HepG2 (cell line): ENCODE data around the gene CDK7. TPM values are rescaled to one million over a fixed set of nuclear protein-coding genes. Genes with fewer than 3 reads are reported as not detected.

Experiments
- CBX5 ChIP-seq: sonication (generic); formaldehyde crosslinking; IDR thresholded peaks from 2 replicates; pipeline ENCODE4 v1.4.0; 2020; ENCODE audit warnings: missing genetic modification reagents, borderline replicate concordance
- HMG20A ChIP-seq: IDR thresholded peaks from 2 replicates; pipeline ENCODE4 v1.6.1; 2016; ENCODE audit warnings: borderline replicate concordance
- HOXA3 ChIP-seq: sonication (generic); formaldehyde crosslinking; IDR thresholded peaks from 2 replicates; pipeline ENCODE4 v1.5.0; 2020; ENCODE audit warnings: missing genetic modification reagents
- KAT7 ChIP-seq: IDR thresholded peaks from 2 replicates; pipeline ENCODE4 v1.6.1; 2018; ENCODE audit warnings: borderline replicate concordance, missing compliant biosample characterization
- PHF5A ChIP-seq: IDR thresholded peaks from one replicate; pipeline ENCODE4 v1.6.1; 2018; ENCODE audit warnings: low read depth, missing genetic modification reagents; ENCODE audit not compliant: unreplicated experiment
- POLR2A ChIP-seq, 2 experiments: IDR thresholded peaks; 2 replicates each; pipeline ENCODE4 v1.6.1; 2011; ENCODE audit warnings: low read depth in 2 of 2, low read length in 2 of 2, mild to moderate bottlenecking in 1 of 2, moderate library complexity in 1 of 2; ENCODE audit not compliant: insufficient read depth in 1 of 2
- POLR2G ChIP-seq: fragments of 200-400 bp; formaldehyde crosslinking; IDR thresholded peaks from 2 replicates; pipeline ENCODE4 v1.6.1; 2018; ENCODE audit warnings: mild to moderate bottlenecking, low read depth, low read length, moderate library complexity
- RCOR2 ChIP-seq: IDR thresholded peaks from 2 replicates; pipeline ENCODE4 v1.6.1; 2016; ENCODE audit warnings: missing biosample characterization, missing genetic modification reagents
- RNF2 ChIP-seq: fragments of 450-650 bp; conservative IDR thresholded peaks from 2 replicates; pipeline ENCODE4 v1.6.1; 2016; ENCODE audit warnings: low read depth
- STAT6 ChIP-seq: sonication (generic); formaldehyde crosslinking; IDR thresholded peaks from 2 replicates; pipeline ENCODE4 v1.4.0; 2020; ENCODE audit warnings: missing genetic modification reagents, mild to moderate bottlenecking, borderline replicate concordance
- TAF1 ChIP-seq: sonication (generic); formaldehyde crosslinking; IDR thresholded peaks from 2 replicates; pipeline ENCODE4 v1.4.0; 2020; ENCODE audit warnings: missing genetic modification reagents
- THAP8 ChIP-seq: sonication (generic); formaldehyde crosslinking; IDR thresholded peaks from 2 replicates; pipeline ENCODE4 v1.5.1; 2020; ENCODE audit warnings: missing genetic modification reagents, mild to moderate bottlenecking, borderline replicate concordance
- ZBTB20 ChIP-seq: sonication (generic); formaldehyde crosslinking; IDR thresholded peaks from 2 replicates; pipeline ENCODE4 v1.8.1; 2023; ENCODE audit warnings: missing genetic modification reagents, low read depth, mild to moderate bottlenecking, borderline replicate concordance
- ZBTB44 ChIP-seq: sonication (generic); formaldehyde crosslinking; IDR thresholded peaks from 2 replicates; pipeline ENCODE4 v1.4.0; 2020; ENCODE audit warnings: missing genetic modification reagents
- ZNF563 ChIP-seq: sonication (generic); formaldehyde crosslinking; IDR thresholded peaks from 2 replicates; pipeline ENCODE4 v1.8.0; 2022; ENCODE audit warnings: mild to moderate bottlenecking, moderate library complexity, missing genetic modification reagents
- ZNF589 ChIP-seq: sonication (generic); formaldehyde crosslinking; conservative IDR thresholded peaks from 2 replicates; pipeline ENCODE4 v1.8.0; 2022; ENCODE audit warnings: mild to moderate bottlenecking, moderate library complexity, missing genetic modification reagents
- polyA plus RNA-seq, 8 experiments: library from polyadenylated mRNA; depleted of rRNA in 3 of 8; stranded (reverse) in 7 of 8; unstranded in 1 of 8; fragments of >200 nt; fragmentation: Illumina TruSeq in 4 of 8; extraction: Trizol in 4 of 8; gene quantifications; 2 replicates each; pipeline versions ENCODE4 v1.2.1 to v1.2.3, GENCODE V29; 2011 to 2016; ENCODE audit warnings: low read depth in 4 of 8, missing spikeins in 1 of 8, mixed read lengths in 1 of 8; ENCODE audit not compliant: insufficient read depth in 1 of 8
- total RNA-seq, 5 experiments: library from RNA; depleted of rRNA; stranded (reverse); fragments of >200 nt; fragmentation: Illumina TruSeq; extraction: Trizol; gene quantifications; 2 replicates each; pipeline ENCODE4 v1.2.3, GENCODE V29; 2016; ENCODE audit warnings: low read depth in 1 of 5
- TF ChIP-seq, protein P1 (sequence below): sonication (generic); formaldehyde crosslinking; IDR thresholded peaks from 2 replicates; pipeline ENCODE4 v1.8.0; 2022; ENCODE audit warnings: mild to moderate bottlenecking, missing genetic modification reagents

CDK7 gene
- total and polyA plus RNA-seq, 2 of the 13 experiments (the other 11 are each of a cell fraction or from before 2014, with no cell fraction given): 41.2 to 54.9 TPM

DNA sequence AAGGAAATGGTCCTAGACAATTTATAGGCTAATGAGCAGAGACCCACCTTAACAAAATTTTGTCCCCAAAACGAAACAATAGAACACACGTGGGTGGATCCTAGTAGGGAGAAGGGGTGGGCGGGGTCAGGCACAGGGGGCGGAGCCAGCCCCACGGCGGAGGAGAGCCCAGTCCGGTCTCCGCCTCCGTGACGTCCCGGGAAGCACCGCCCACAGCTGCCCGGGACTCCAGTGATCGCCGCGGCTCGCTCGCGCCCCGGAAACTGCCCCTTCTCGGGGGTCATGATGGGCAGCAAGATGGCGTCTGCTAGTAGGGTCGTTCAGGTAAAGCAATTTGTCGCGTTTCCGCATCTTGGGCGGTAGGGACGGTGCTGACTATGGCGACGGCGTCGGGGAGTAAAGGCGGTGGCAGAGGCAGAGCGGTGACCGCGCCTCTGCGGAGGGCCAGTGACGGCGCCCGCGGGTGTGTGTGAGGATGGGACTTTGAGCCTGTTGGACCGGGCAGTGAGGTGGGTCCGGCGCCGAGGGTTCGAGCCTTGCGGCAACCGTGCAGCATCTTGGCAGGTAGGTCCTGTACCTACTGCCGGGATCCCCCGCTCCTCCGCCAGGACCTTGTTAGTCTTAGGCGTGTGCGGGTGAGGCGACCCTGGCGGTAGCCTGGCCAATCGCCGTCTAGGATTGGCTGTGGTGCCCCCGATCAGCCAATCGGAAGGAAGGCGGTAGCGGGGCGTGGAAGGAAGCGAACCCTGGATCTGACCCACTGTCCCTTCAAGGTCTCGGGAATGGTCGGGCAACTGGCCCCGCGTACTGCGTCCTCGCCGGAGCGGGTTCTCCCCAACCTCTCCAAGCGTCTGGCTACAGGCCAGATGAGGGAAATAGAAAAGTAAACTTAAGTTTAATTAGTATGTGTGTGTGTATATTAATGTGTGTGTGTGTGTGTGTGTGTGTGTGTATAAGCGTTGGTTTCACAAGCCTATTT is 16.8 kb upstream of the CDK7 start (continued):
- TF ChIP-seq, protein P1, sequence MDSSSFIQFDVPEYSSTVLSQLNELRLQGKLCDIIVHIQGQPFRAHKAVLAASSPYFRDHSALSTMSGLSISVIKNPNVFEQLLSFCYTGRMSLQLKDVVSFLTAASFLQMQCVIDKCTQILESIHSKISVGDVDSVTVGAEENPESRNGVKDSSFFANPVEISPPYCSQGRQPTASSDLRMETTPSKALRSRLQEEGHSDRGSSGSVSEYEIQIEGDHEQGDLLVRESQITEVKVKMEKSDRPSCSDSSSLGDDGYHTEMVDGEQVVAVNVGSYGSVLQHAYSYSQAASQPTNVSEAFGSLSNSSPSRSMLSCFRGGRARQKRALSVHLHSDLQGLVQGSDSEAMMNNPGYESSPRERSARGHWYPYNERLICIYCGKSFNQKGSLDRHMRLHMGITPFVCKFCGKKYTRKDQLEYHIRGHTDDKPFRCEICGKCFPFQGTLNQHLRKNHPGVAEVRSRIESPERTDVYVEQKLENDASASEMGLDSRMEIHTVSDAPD: peak; percentile 76; the same call in 1 of the 2 replicates
- TF ChIP-seq TAF1 (CRISPR knock-in tag): peak; percentile 93
- no peak for TF ChIP-seq ZBTB20 (CRISPR knock-in tag)
- peak; percentile 60; the same call in 1 of the 2 replicates for TF ChIP-seq STAT6 (CRISPR knock-in tag)
- peak; percentile 95 for TF ChIP-seq POLR2G
- peak; percentile 91 for TF ChIP-seq KAT7 (CRISPR knock-in tag)
- peak; percentile 21 for TF ChIP-seq PHF5A (CRISPR knock-in tag)
- TF ChIP-seq ZNF563 (CRISPR knock-in tag): peak; percentile 52; the same call in 1 of the 2 replicates
- 0 out of 2 replicates have a peak, but pooled peaks have one; percentile 51 for TF ChIP-seq CBX5
- no peak for TF ChIP-seq ZBTB44 (CRISPR knock-in tag)
- TF ChIP-seq HOXA3: peak; percentile 87
- TF ChIP-seq HMG20A (CRISPR knock-in tag): peak; percentile 24; the same call in 1 of the 2 replicates
- no peak for TF ChIP-seq ZNF589 (CRISPR knock-in tag)
- 0 out of 2 replicates have a peak, but pooled peaks have one; percentile 34 for TF ChIP-seq RCOR2 (CRISPR knock-in tag)
- no peak for TF ChIP-seq RNF2
- no peak for TF ChIP-seq THAP8
- TF ChIP-seq POLR2A (IDR thresholded peaks at IDR 0.05; ENCODE audit: insufficient read depth in 1 of 2, low read depth in 2 of 2, low read length in 2 of 2): peak; percentile 86 to 93
